ENCODE data around the gene RBM23. TPM values are rescaled to one million over a fixed set of nuclear protein-coding genes. Genes with fewer than 3 reads are reported as not detected.

RBM23 gene
- total and polyA plus RNA-seq, 9 of the 15 experiments (the other 6 are each of a cell fraction or from before 2014, with no cell fraction given) = 46.0 to 102 (median 58.5) TPM

DNA sequence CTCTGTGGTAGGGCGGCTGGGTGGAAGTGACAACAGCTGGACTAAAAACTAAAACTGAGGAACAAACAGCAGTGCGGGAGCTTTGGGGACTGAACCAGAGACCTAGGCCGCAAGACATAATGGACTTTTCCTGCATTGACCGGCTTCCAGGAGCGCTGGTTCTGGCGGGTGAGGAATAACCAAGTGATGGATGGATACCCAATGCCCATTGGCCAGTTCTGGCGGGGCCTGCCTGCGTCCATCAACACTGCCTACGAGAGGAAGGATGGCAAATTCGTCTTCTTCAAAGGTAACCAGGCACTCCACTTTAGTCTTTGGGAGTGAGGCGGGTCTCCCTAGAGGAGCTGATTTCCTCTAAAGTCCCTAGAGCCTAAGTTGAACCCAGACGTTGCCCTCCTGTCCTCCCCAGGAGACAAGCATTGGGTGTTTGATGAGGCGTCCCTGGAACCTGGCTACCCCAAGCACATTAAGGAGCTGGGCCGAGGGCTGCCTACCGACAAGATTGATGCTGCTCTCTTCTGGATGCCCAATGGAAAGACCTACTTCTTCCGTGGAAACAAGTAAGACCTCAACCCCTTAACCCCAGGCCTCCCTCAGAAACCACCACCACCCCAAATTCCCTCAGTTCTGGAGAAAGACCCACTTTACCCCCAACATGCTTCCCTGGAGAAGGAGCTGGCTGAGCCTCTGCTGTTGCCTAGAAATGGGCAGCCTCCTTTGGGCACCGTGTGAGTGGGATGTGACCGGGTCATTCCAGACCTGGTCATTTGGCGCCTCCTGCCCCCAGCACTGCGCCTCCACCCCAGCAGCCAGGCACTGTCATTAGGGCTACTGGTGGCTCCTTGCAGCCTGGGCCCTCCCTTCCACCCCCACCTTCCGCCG is 74.5 kb downstream of the RBM23 start (continued):
- 0 out of 2 replicates have a peak, but pooled peaks have one; percentile 10 for TF ChIP-seq SMC3 (conservative IDR thresholded peaks at IDR 0.05; ENCODE audit: insufficient read depth, low read depth, low read length)

Small RNA genes within 50 kb of the gene (small RNA-seq; reads per million reads assigned to genes)
- not detected for gene RF00019

Other genes starting within 250 kb of the RBM23 start
Only the 7 nearest of the 17 such genes appear.
- 161 and 168 TPM in 2 replicates for gene MRPL52, start 89.3 kb downstream of the RBM23 start, total RNA-seq (2014; rRNA removed)
- 162 and 169 TPM in 2 replicates for gene MRPL52, start 89.3 kb downstream of the RBM23 start, total RNA-seq (2014; rRNA removed; fragmentation: Illumina TruSeq; extraction: Trizol)
- gene MRPL52, start 89.3 kb downstream of the RBM23 start, total RNA-seq (2015; rRNA removed; fragmentation: Illumina TruSeq; extraction: Trizol) = 169 and 170 TPM in 2 replicates
- gene MRPL52, start 89.3 kb downstream of the RBM23 start, total RNA-seq (2021) = 213 and 214 TPM in 2 replicates
- gene MRPL52, start 89.3 kb downstream of the RBM23 start, polyA plus RNA-seq (2011; rRNA removed) = 107 and 113 TPM in 2 replicates
- 71.1 and 71.5 TPM in 2 replicates for gene MRPL52, start 89.3 kb downstream of the RBM23 start, polyA plus RNA-seq (2014; fragmentation: Illumina TruSeq; extraction: Trizol)
- gene MRPL52, start 89.3 kb downstream of the RBM23 start, polyA plus RNA-seq (2014; fragmentation: Nextera tagmentation; extraction: Ambion mirVana) = 10 to 100 TPM; 56.5 to 79.8 TPM
- gene MRPL52, start 89.3 kb downstream of the RBM23 start, polyA plus RNA-seq (2014; rRNA removed) = 173 and 220 TPM in 2 replicates
- gene MMP14, start 82.6 kb downstream of the RBM23 start, total RNA-seq (2014; rRNA removed) = 0.36 and 0.65 TPM in 2 replicates
- 0.51 and 0.80 TPM in 2 replicates for gene MMP14, start 82.6 kb downstream of the RBM23 start, total RNA-seq (2014; rRNA removed; fragmentation: Illumina TruSeq; extraction: Trizol)
- gene MMP14, start 82.6 kb downstream of the RBM23 start, total RNA-seq (2015; rRNA removed; fragmentation: Illumina TruSeq; extraction: Trizol) = 0.94 and 0.98 TPM in 2 replicates
- gene MMP14, start 82.6 kb downstream of the RBM23 start, total RNA-seq (2021) = 2.3 and 4.5 TPM in 2 replicates
- gene MMP14, start 82.6 kb downstream of the RBM23 start, polyA plus RNA-seq (2011; rRNA removed) = 2.1 and 2.9 TPM in 2 replicates
- 1.2 and 1.3 TPM in 2 replicates for gene MMP14, start 82.6 kb downstream of the RBM23 start, polyA plus RNA-seq (2014; fragmentation: Illumina TruSeq; extraction: Trizol)
- gene MMP14, start 82.6 kb downstream of the RBM23 start, polyA plus RNA-seq (2014; fragmentation: Nextera tagmentation; extraction: Ambion mirVana) = not detected
- gene MMP14, start 82.6 kb downstream of the RBM23 start, polyA plus RNA-seq (2014; rRNA removed) = 2.8 and 5.8 TPM in 2 replicates
- 10.9 and 14.9 TPM in 2 replicates for gene LRP10, start 47.4 kb downstream of the RBM23 start, total RNA-seq (2014; rRNA removed)
- 4.9 and 5.5 TPM in 2 replicates for gene LRP10, start 47.4 kb downstream of the RBM23 start, total RNA-seq (2014; rRNA removed; fragmentation: Illumina TruSeq; extraction: Trizol)
- 6.9 and 8.1 TPM in 2 replicates for gene LRP10, start 47.4 kb downstream of the RBM23 start, total RNA-seq (2015; rRNA removed; fragmentation: Illumina TruSeq; extraction: Trizol)
- 40.7 and 45.5 TPM in 2 replicates for gene LRP10, start 47.4 kb downstream of the RBM23 start, total RNA-seq (2021)
- 16.0 and 25.1 TPM in 2 replicates for gene LRP10, start 47.4 kb downstream of the RBM23 start, polyA plus RNA-seq (2011; rRNA removed)
- gene LRP10, start 47.4 kb downstream of the RBM23 start, polyA plus RNA-seq (2014; fragmentation: Illumina TruSeq; extraction: Trizol) = 27.2 and 34.5 TPM in 2 replicates
- 1 to 10 TPM; 1.3 to 2.3 TPM for gene LRP10, start 47.4 kb downstream of the RBM23 start, polyA plus RNA-seq (2014; fragmentation: Nextera tagmentation; extraction: Ambion mirVana)
- 12.7 and 15.9 TPM in 2 replicates for gene LRP10, start 47.4 kb downstream of the RBM23 start, polyA plus RNA-seq (2014; rRNA removed)
- 0.29 and 0.36 TPM in 2 replicates for gene REM2, start 35.9 kb downstream of the RBM23 start, total RNA-seq (2014; rRNA removed)
- gene REM2, start 35.9 kb downstream of the RBM23 start, total RNA-seq (2014; rRNA removed; fragmentation: Illumina TruSeq; extraction: Trizol) = 0.18 and 0.51 TPM in 2 replicates
- 0.25 and 0.34 TPM in 2 replicates for gene REM2, start 35.9 kb downstream of the RBM23 start, total RNA-seq (2015; rRNA removed; fragmentation: Illumina TruSeq; extraction: Trizol)
- 0.40 and 0.69 TPM in 2 replicates for gene REM2, start 35.9 kb downstream of the RBM23 start, total RNA-seq (2021)
- 0.91 and 1.0 TPM in 2 replicates for gene REM2, start 35.9 kb downstream of the RBM23 start, polyA plus RNA-seq (2011; rRNA removed)
- gene REM2, start 35.9 kb downstream of the RBM23 start, polyA plus RNA-seq (2014; fragmentation: Illumina TruSeq; extraction: Trizol) = 0.21 and 0.25 TPM in 2 replicates
- under 1 TPM; 0.38 to 0.50 TPM for gene REM2, start 35.9 kb downstream of the RBM23 start, polyA plus RNA-seq (2014; fragmentation: Nextera tagmentation; extraction: Ambion mirVana)
- 0.20 and 0.97 TPM in 2 replicates for gene REM2, start 35.9 kb downstream of the RBM23 start, polyA plus RNA-seq (2014; rRNA removed)
- gene PRMT5, start 10.2 kb upstream of the RBM23 start, total RNA-seq (2014; rRNA removed) = 123 and 171 TPM in 2 replicates
- gene PRMT5, start 10.2 kb upstream of the RBM23 start, total RNA-seq (2014; rRNA removed; fragmentation: Illumina TruSeq; extraction: Trizol) = 222 and 228 TPM in 2 replicates
- gene PRMT5, start 10.2 kb upstream of the RBM23 start, total RNA-seq (2015; rRNA removed; fragmentation: Illumina TruSeq; extraction: Trizol) = 245 and 276 TPM in 2 replicates
- gene PRMT5, start 10.2 kb upstream of the RBM23 start, total RNA-seq (2021) = 246 and 247 TPM in 2 replicates
- gene PRMT5, start 10.2 kb upstream of the RBM23 start, polyA plus RNA-seq (2011; rRNA removed) = 409 and 552 TPM in 2 replicates
- 270 and 321 TPM in 2 replicates for gene PRMT5, start 10.2 kb upstream of the RBM23 start, polyA plus RNA-seq (2014; fragmentation: Illumina TruSeq; extraction: Trizol)
- gene PRMT5, start 10.2 kb upstream of the RBM23 start, polyA plus RNA-seq (2014; fragmentation: Nextera tagmentation; extraction: Ambion mirVana) = 100 to 1,000 TPM; 114 to 155 TPM
- gene PRMT5, start 10.2 kb upstream of the RBM23 start, polyA plus RNA-seq (2014; rRNA removed) = 216 and 257 TPM in 2 replicates
- gene HAUS4, start 37.9 kb upstream of the RBM23 start, total RNA-seq (2014; rRNA removed) = 53.3 and 62.8 TPM in 2 replicates
- gene HAUS4, start 37.9 kb upstream of the RBM23 start, total RNA-seq (2014; rRNA removed; fragmentation: Illumina TruSeq; extraction: Trizol) = 59.2 and 62.3 TPM in 2 replicates
- gene HAUS4, start 37.9 kb upstream of the RBM23 start, total RNA-seq (2015; rRNA removed; fragmentation: Illumina TruSeq; extraction: Trizol) = 44.1 and 49.2 TPM in 2 replicates
- 47.4 and 49.3 TPM in 2 replicates for gene HAUS4, start 37.9 kb upstream of the RBM23 start, total RNA-seq (2021)
- gene HAUS4, start 37.9 kb upstream of the RBM23 start, polyA plus RNA-seq (2011; rRNA removed) = 80.3 and 85.4 TPM in 2 replicates
- 41.2 and 46.3 TPM in 2 replicates for gene HAUS4, start 37.9 kb upstream of the RBM23 start, polyA plus RNA-seq (2014; fragmentation: Illumina TruSeq; extraction: Trizol)
- 10 to 100 TPM; 12.5 to 13.0 TPM for gene HAUS4, start 37.9 kb upstream of the RBM23 start, polyA plus RNA-seq (2014; fragmentation: Nextera tagmentation; extraction: Ambion mirVana)
- 71.8 and 71.9 TPM in 2 replicates for gene HAUS4, start 37.9 kb upstream of the RBM23 start, polyA plus RNA-seq (2014; rRNA removed)
- 3.3 and 5.3 TPM in 2 replicates for gene AJUBA, start 63.4 kb upstream of the RBM23 start, total RNA-seq (2014; rRNA removed)
- 3.1 and 3.2 TPM in 2 replicates for gene AJUBA, start 63.4 kb upstream of the RBM23 start, total RNA-seq (2014; rRNA removed; fragmentation: Illumina TruSeq; extraction: Trizol)
- 1.5 and 1.8 TPM in 2 replicates for gene AJUBA, start 63.4 kb upstream of the RBM23 start, total RNA-seq (2015; rRNA removed; fragmentation: Illumina TruSeq; extraction: Trizol)
- gene AJUBA, start 63.4 kb upstream of the RBM23 start, total RNA-seq (2021) = 2.9 and 4.3 TPM in 2 replicates
- 4.7 and 6.4 TPM in 2 replicates for gene AJUBA, start 63.4 kb upstream of the RBM23 start, polyA plus RNA-seq (2011; rRNA removed)
- gene AJUBA, start 63.4 kb upstream of the RBM23 start, polyA plus RNA-seq (2014; fragmentation: Illumina TruSeq; extraction: Trizol) = 2.3 and 2.8 TPM in 2 replicates
- gene AJUBA, start 63.4 kb upstream of the RBM23 start, polyA plus RNA-seq (2014; fragmentation: Nextera tagmentation; extraction: Ambion mirVana) = 1 to 10 TPM in 1 of 2 experiments, under 1 TPM in 1; 0.73 to 1.6 TPM
- 2.0 and 2.2 TPM in 2 replicates for gene AJUBA, start 63.4 kb upstream of the RBM23 start, polyA plus RNA-seq (2014; rRNA removed)

All from K562 (cell line).